Adrenal gland (tissue), 5 donors: Measurements from ENCODE around the gene SETD3.

Source experiments
- CTCF ChIP-seq, 6 experiments: fragments of 450-650 bp in 4 of 6; fragments of 200-600 bp in 2 of 6; sonication (generic) in 1 of 6; IDR thresholded peaks; 1 replicate in 5 of 6; 2 replicates in 1 of 6; pipeline versions ENCODE4 v1.5.1 to v1.8.0; 2016 to 2021; ENCODE audit warnings: antibody characterized with exemption in 6 of 6, mild to moderate bottlenecking in 2 of 6, moderate library complexity in 1 of 6
- POLR2A ChIP-seq, 2 donors: fragments of 450-650 bp; IDR thresholded peaks; one replicate each; pipeline ENCODE4 v1.6.1; 2017; ENCODE audit warnings: antibody characterized with exemption in 2 of 2, mild to moderate bottlenecking in 2 of 2, moderate library complexity in 1 of 2
- donor health status: DM: no; HTN: no; CAD: no.

DNA sequence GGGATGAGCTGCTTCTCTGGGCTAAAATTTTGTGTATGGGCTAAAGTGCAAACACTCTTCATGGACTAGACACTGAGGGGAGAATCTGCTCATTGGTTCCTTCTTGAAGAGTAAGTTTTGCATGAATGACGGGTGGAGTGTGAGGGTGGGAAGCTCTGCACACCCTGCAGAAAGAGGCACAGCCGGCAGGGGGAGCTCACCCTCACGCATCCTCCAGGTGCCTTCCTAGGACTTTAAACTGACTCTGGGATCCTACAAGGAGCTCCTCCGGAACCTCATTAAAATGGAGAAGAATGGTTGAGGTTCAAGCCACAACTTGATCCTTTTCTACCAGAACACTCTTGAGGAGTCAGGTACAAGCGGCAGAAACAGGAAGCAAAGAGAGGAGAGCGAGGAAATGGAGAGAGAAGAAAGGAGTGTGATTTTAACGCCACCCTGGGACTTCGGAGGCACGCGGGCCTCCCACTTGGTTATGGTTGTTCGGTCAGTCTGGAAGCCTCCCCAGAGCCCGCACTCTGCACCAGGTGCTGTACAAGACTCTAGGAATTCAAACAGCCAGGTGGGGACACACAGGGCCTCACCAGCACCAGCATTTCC, 87.5 kb downstream of the SETD3 start:
- TF ChIP-seq CTCF (IDR thresholded peaks at IDR 0.05) (peak in 5 of 6 experiments; percentile 43 to 63 (median 48)), POLR2A (IDR thresholded peaks at IDR 0.05) (no peak)
